SH-SY5Y (cell line): ENCODE data around the gene ZCCHC24.

Experiments
- GATA2 ChIP-seq: IDR thresholded peaks from 2 replicates; pipeline ENCODE4 v1.6.1; 2011; ENCODE audit warnings: mild to moderate bottlenecking, low read depth, low read length
- GATA3 ChIP-seq: IDR thresholded peaks from 2 replicates; pipeline ENCODE4 v1.6.1; 2011; ENCODE audit warnings: low read depth, mild to moderate bottlenecking, low read length, moderate library complexity

Gene ZCCHC24

GRCh38 chr10:79401015-79401921 is 44.2 kb downstream of the ZCCHC24 start:
- TF ChIP-seq GATA3 (no peak), GATA2 (no peak)

GRCh38 chr10:79400146-79401004 is 45.0 kb downstream of the ZCCHC24 start:
- no peak for TF ChIP-seq GATA2
- no peak for TF ChIP-seq GATA3

- TF ChIP-seq GATA2 (no peak), GATA3 (no peak)
Measured at GRCh38 chr10:79399223-79399831, 46.1 kb downstream of the ZCCHC24 start.

- no peak for TF ChIP-seq GATA3
- no peak for TF ChIP-seq GATA2
Measured at GRCh38 chr10:79398642-79399041, 46.8 kb downstream of the ZCCHC24 start.

- no peak for TF ChIP-seq GATA2
- no peak for TF ChIP-seq GATA3
Measured at GRCh38 chr10:79397575-79398303, 47.7 kb downstream of the ZCCHC24 start.

GRCh38 chr10:79397051-79397450 is 48.4 kb downstream of the ZCCHC24 start:
- TF ChIP-seq GATA2 (no peak), GATA3 (no peak)

- TF ChIP-seq GATA3 (no peak), GATA2 (no peak)
Measured at GRCh38 chr10:79396520-79396919, 48.9 kb downstream of the ZCCHC24 start.

GRCh38 chr10:79394664-79395063 is 50.8 kb downstream of the ZCCHC24 start:
- TF ChIP-seq GATA2 (no peak), GATA3 (no peak)

- no peak for TF ChIP-seq GATA2
- TF ChIP-seq GATA3: no peak
Measured at GRCh38 chr10:79393924-79394610, 51.4 kb downstream of the ZCCHC24 start.

- TF ChIP-seq GATA3: no peak
- TF ChIP-seq GATA2: no peak
Measured at GRCh38 chr10:79393221-79393923, 52.1 kb downstream of the ZCCHC24 start.

GRCh38 chr10:79392506-79393176 is 52.8 kb downstream of the ZCCHC24 start:
- TF ChIP-seq GATA2: no peak
- no peak for TF ChIP-seq GATA3

GRCh38 chr10:79392020-79392398 is 53.4 kb downstream of the ZCCHC24 start:
- TF ChIP-seq GATA3 (no peak), GATA2 (no peak)
